ENCODE results near the gene LRIG3. TPM values are rescaled to one million over a fixed set of nuclear protein-coding genes. Genes with fewer than 3 reads are reported as not detected.

The LRIG3 gene
- total RNA-seq, 1 donor from 2014 or later, result 51.4 TPM

DNA sequence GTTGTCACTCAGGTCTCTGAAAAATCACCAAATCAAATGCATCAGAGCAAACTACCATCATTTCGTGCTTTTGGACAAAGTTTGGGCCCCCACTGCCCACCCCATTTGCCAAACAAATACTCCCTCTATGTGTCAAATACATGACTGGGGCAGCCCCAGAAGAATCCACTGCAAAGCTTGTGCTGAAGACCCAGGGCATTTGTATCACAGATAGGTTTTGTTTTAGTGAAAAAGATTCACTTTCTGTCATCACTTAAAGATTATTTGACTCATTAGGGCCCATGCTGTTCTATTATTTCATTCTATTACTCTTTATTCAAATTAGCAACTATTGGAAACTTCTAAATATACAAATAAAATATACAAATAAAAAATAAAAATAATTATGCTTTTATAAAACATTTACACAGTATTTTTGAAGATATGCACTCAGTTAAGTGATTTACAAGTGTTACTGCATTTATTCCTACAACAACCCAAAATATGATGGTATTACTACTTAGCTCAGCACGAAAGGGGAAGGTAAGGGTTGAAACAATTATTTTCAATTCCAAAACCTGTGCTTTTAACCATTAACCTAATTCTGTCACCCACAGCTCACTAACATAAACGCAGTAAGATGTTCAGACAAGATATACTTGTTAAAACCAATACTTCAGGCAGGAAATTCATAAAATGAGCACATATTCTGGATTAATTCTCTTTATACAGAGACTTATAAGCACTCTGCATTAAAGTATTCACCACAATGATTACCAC is 36.5 kb downstream of the LRIG3 start:
- no peak overlapping the region for H3K27ac Mint-ChIP-seq
- no peak overlapping the region for H3K4me3 Mint-ChIP-seq
- peaks cover 71% of the 10 kb centered on the region for H3K36me3 Mint-ChIP-seq
- no peak for TF ChIP-seq CTCF (conservative IDR thresholded peaks at IDR 0.05)
- H3K9me3 Mint-ChIP-seq, result no peaks in the 10 kb centered on the region
- DNase-seq (ENCODE audit: extremely low spot score, unreplicated experiment), result no peak
- peaks cover 11% of the 10 kb centered on the region for H3K4me1 Mint-ChIP-seq (ENCODE audit: unreplicated experiment)
- H3K27me3 Mint-ChIP-seq, result no peaks in the 10 kb centered on the region

DNA sequence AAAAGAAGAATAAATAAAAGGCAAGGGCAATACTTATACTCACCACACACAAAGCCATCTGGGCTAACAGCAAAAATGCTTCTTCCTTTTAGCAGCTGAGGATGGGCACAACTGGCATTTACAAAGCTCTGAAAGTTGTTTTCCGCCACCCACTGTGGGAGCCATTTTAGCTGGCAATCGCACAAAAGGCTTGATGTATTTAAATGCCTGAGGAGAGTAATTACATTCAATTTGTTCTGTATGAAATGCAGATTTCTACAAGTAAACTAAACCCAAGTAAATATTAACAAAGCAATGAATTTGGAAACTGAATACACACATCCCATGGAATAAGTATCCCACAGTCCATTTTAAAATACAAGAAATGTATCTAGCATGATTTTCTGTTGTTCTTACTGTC is 37.5 kb downstream of the LRIG3 start:
- Mint-ChIP-seq H3K4me3 (no peak overlapping the region), H3K27ac (no peak overlapping the region), H3K27me3 (no peaks in the 10 kb centered on the region), H3K4me1 (ENCODE audit: unreplicated experiment) (peaks cover 11% of the 10 kb centered on the region), H3K36me3 (peaks cover 76% of the 10 kb centered on the region), H3K9me3 (no peaks in the 10 kb centered on the region)
- DNase-seq (ENCODE audit: extremely low spot score, unreplicated experiment), result no peak
- no peak for TF ChIP-seq CTCF (conservative IDR thresholded peaks at IDR 0.05)

- Mint-ChIP-seq H3K27me3 (no peaks in the 10 kb centered on the region), H3K9me3 (no peaks in the 10 kb centered on the region), H3K4me3 (no peak overlapping the region), H3K4me1 (ENCODE audit: unreplicated experiment) (peaks cover 7% of the 10 kb centered on the region), H3K27ac (no peak overlapping the region), H3K36me3 (peaks cover 75% of the 10 kb centered on the region)
- DNase-seq (ENCODE audit: extremely low spot score, unreplicated experiment), result no peak
- no peak for TF ChIP-seq CTCF (conservative IDR thresholded peaks at IDR 0.05)
Observed at GRCh38 chr12:58881816-58882215, 38.5 kb downstream of the LRIG3 start.

DNA sequence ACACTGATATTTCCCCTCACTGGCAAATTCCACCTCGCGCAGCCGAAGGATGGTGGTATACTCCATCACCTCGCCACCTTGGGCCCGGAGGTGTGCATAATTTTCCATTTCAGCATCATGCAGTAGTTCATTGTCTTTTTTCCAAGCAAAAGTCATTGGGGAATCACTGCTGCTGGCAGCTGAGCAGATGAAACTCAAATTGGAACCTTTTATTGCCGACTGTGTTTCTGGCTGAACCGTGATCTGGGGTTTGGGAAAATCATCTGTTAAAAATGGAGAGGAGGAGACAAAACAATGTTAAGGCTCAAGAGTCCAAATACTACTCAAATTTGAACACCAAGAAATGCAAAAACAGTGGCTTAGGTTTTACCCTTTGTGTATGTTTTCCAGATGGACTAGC is 39.7 kb downstream of the LRIG3 start:
- Mint-ChIP-seq H3K4me3 (no peak overlapping the region), H3K9me3 (no peaks in the 10 kb centered on the region), H3K27me3 (no peaks in the 10 kb centered on the region), H3K27ac (no peak overlapping the region), H3K36me3 (peaks cover 72% of the 10 kb centered on the region), H3K4me1 (ENCODE audit: unreplicated experiment) (peaks cover 7% of the 10 kb centered on the region)
- no peak for DNase-seq (ENCODE audit: extremely low spot score, unreplicated experiment)
- no peak for TF ChIP-seq CTCF (conservative IDR thresholded peaks at IDR 0.05)

GRCh38 chr12:58877243-58877743 is 43.0 kb downstream of the LRIG3 start:
- Mint-ChIP-seq H3K27me3 (no peaks in the 10 kb centered on the region), H3K4me1 (ENCODE audit: unreplicated experiment) (no peaks in the 10 kb centered on the region), H3K27ac (no peak overlapping the region), H3K36me3 (peaks cover 82% of the 10 kb centered on the region), H3K4me3 (no peak overlapping the region), H3K9me3 (no peaks in the 10 kb centered on the region)
- no peak for DNase-seq (ENCODE audit: extremely low spot score, unreplicated experiment)
- no peak for TF ChIP-seq CTCF (conservative IDR thresholded peaks at IDR 0.05)
